B cell (primary cell): ENCODE measurements around the gene NFATC1.

Experiments
- EZH2 ChIP-seq: IDR thresholded peaks from 2 replicates; pipeline ENCODE4 v1.6.1; 2012; ENCODE audit warnings: borderline replicate concordance, low read depth, mild to moderate bottlenecking, moderate library complexity, low read length; ENCODE audit not compliant: insufficient read depth, poor library complexity, severe bottlenecking
- TF ChIP-seq, protein P1 (sequence below): fragments of 200-600 bp; IDR thresholded peaks from one replicate; pipeline ENCODE4 v1.8.0; 2022; ENCODE audit warnings: antibody characterized with exemption, mild to moderate bottlenecking

DNA sequence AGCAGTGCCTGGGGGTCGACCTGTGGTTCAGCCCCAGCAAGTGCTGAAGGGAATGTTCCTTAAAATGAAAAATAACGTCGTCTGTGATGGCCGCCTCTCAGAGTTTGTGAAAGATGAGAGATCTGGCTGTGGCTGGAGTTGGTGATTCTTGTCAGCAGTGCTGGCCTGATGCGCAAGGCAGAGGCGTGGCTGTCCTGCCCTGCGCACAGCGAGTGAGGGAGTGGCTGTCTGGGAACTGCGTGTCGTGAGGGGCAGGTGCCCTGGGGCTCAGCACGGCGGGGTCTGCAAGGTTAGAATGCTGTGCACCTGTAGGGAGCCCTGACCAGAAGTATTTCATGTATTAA lies 8.8 kb downstream of the NFATC1 start:
- TF ChIP-seq EZH2: no peak
- TF ChIP-seq, protein P1, sequence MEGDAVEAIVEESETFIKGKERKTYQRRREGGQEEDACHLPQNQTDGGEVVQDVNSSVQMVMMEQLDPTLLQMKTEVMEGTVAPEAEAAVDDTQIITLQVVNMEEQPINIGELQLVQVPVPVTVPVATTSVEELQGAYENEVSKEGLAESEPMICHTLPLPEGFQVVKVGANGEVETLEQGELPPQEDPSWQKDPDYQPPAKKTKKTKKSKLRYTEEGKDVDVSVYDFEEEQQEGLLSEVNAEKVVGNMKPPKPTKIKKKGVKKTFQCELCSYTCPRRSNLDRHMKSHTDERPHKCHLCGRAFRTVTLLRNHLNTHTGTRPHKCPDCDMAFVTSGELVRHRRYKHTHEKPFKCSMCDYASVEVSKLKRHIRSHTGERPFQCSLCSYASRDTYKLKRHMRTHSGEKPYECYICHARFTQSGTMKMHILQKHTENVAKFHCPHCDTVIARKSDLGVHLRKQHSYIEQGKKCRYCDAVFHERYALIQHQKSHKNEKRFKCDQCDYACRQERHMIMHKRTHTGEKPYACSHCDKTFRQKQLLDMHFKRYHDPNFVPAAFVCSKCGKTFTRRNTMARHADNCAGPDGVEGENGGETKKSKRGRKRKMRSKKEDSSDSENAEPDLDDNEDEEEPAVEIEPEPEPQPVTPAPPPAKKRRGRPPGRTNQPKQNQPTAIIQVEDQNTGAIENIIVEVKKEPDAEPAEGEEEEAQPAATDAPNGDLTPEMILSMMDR: no peak
